ENCODE results near the gene NALF2. TPM values are rescaled to one million over a fixed set of nuclear protein-coding genes. Genes with fewer than 3 reads are reported as not detected.

Gene NALF2
- total RNA-seq, 1 experiment from 2014 or later, result not detected

GRCh38 chrX:69469975-69470374 is 34.2 kb upstream of the NALF2 start:
- POLR2A ChIA-PET (ENCODE audit: unreplicated experiment), result no interaction called here
- no peaks in the 10 kb centered on the region for H3K79me2 ChIP-seq (ENCODE audit: low read depth)
- no peaks in the 10 kb centered on the region for H3K9me3 ChIP-seq (ENCODE audit: insufficient read depth, low read depth)
- H3K9me2 ChIP-seq (ENCODE audit: insufficient read depth), result no peaks in the 10 kb centered on the region
- no peak overlapping the region for H2AFZ ChIP-seq
- no peak for TF ChIP-seq EZH2 (IDR thresholded peaks at IDR 0.05; ENCODE audit: low read depth)
- no peak overlapping the region for H3K4me2 ChIP-seq
- no peaks in the 10 kb centered on the region for H3F3A ChIP-seq (ENCODE audit: insufficient read depth, low read depth)
- H3K27me3 ChIP-seq (ENCODE audit: insufficient read depth, low read depth), result no peaks in the 10 kb centered on the region
- H3K36me3 ChIP-seq (ENCODE audit: low read depth), result no peaks in the 10 kb centered on the region
- no peak for DNase-seq
- H4K20me1 ChIP-seq (ENCODE audit: insufficient read depth), result no peaks in the 10 kb centered on the region
- intact Hi-C loops (cut with micrococcal nuclease; ENCODE audit: unreplicated experiment), result no loop called here
- no peaks in the 10 kb centered on the region for H3K4me1 ChIP-seq (replicated peaks; ENCODE audit: insufficient read depth)
- no peak overlapping the region for H3K4me3 ChIP-seq
- no peak overlapping the region for H3K27ac ChIP-seq
- BruUV-seq (replicated peaks), result no TSS peak
- CTCF ChIA-PET, result no interaction called here

DNA sequence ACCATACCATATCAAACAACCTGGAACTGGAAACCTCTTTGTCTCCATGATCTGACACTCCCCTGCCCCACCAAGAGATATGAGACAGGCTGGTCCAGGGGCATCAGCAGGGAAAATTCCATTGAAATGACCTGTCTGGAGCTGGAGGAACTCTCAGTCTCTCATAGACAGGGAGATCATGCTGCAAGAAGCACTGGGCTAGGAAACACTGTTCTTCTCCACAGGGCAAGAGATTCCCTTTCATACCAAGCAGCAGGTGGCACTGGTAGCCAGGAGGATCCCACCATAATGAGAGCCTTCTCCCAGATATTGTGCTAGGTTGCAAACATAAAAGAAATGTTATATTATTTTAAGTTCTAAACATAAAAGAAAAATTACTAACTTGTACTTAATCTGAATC is 14.5 kb upstream of the NALF2 start:
- Histone ChIP-seq H3K9me2 (ENCODE audit: insufficient read depth) (no peaks in the 10 kb centered on the region), H3K27ac (no peak overlapping the region), H3F3A (ENCODE audit: insufficient read depth, low read depth) (no peaks in the 10 kb centered on the region), H3K79me2 (ENCODE audit: low read depth) (no peaks in the 10 kb centered on the region), H4K20me1 (ENCODE audit: insufficient read depth) (no peaks in the 10 kb centered on the region), H3K9me3 (ENCODE audit: insufficient read depth, low read depth) (no peaks in the 10 kb centered on the region), H3K4me1 (replicated peaks; ENCODE audit: insufficient read depth) (no peaks in the 10 kb centered on the region), H2AFZ (no peak overlapping the region), H3K4me3 (no peak overlapping the region), H3K36me3 (ENCODE audit: low read depth) (no peaks in the 10 kb centered on the region), H3K4me2 (no peak overlapping the region), H3K27me3 (ENCODE audit: insufficient read depth, low read depth) (no peaks in the 10 kb centered on the region)
- ChIA-PET POLR2A (ENCODE audit: unreplicated experiment) (no interaction called here), CTCF (no interaction called here)
- no TSS peak for BruUV-seq (replicated peaks)
- DNase-seq, result no peak
- TF ChIP-seq, protein P1, sequence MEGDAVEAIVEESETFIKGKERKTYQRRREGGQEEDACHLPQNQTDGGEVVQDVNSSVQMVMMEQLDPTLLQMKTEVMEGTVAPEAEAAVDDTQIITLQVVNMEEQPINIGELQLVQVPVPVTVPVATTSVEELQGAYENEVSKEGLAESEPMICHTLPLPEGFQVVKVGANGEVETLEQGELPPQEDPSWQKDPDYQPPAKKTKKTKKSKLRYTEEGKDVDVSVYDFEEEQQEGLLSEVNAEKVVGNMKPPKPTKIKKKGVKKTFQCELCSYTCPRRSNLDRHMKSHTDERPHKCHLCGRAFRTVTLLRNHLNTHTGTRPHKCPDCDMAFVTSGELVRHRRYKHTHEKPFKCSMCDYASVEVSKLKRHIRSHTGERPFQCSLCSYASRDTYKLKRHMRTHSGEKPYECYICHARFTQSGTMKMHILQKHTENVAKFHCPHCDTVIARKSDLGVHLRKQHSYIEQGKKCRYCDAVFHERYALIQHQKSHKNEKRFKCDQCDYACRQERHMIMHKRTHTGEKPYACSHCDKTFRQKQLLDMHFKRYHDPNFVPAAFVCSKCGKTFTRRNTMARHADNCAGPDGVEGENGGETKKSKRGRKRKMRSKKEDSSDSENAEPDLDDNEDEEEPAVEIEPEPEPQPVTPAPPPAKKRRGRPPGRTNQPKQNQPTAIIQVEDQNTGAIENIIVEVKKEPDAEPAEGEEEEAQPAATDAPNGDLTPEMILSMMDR (conservative IDR thresholded peaks at IDR 0.05), result no peak
- TF ChIP-seq EZH2 (IDR thresholded peaks at IDR 0.05; ENCODE audit: low read depth), result no peak
- intact Hi-C loops (cut with micrococcal nuclease; ENCODE audit: unreplicated experiment), result no loop called here

DNA sequence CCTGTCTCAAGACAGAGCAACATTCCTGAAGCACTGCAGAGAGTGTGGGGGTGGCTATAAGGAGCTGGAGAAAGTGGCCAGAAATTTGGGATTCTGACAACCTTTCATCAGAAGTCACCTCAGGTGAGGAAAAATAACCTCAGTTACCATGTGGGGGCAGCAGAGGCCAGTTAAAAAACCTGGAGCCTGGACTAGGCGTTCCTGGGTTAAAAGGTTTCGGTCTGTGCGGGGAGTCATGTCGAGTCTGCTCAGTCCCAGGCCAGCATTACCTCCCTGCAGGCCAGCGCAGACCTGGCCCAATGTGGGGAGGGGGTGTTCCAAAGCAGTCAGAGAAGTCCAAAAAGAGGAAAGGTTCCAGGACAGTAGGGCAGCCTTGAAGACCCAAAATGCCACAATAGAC is 10.9 kb upstream of the NALF2 start:
- Histone ChIP-seq H3K4me1 (replicated peaks; ENCODE audit: insufficient read depth) (no peaks in the 10 kb centered on the region), H2AFZ (no peak overlapping the region), H3K36me3 (ENCODE audit: low read depth) (no peaks in the 10 kb centered on the region), H3K9me2 (ENCODE audit: insufficient read depth) (no peaks in the 10 kb centered on the region), H3K79me2 (ENCODE audit: low read depth) (no peaks in the 10 kb centered on the region), H3F3A (ENCODE audit: insufficient read depth, low read depth) (no peaks in the 10 kb centered on the region), H3K4me3 (no peak overlapping the region), H3K27me3 (ENCODE audit: insufficient read depth, low read depth) (no peaks in the 10 kb centered on the region), H3K27ac (no peak overlapping the region), H3K4me2 (no peak overlapping the region), H3K9me3 (ENCODE audit: insufficient read depth, low read depth) (no peaks in the 10 kb centered on the region), H4K20me1 (ENCODE audit: insufficient read depth) (no peaks in the 10 kb centered on the region)
- ChIA-PET POLR2A (ENCODE audit: unreplicated experiment) (no interaction called here), CTCF (no interaction called here)
- peak in 1 of 2 experiments; percentile 21 for DNase-seq
- TF ChIP-seq, protein P1 (conservative IDR thresholded peaks at IDR 0.05), result peak; percentile 65
- no peak for TF ChIP-seq EZH2 (IDR thresholded peaks at IDR 0.05; ENCODE audit: low read depth)
- BruUV-seq (replicated peaks), result no TSS peak
- intact Hi-C loops (cut with micrococcal nuclease; ENCODE audit: unreplicated experiment), result loop anchor here (2.0 kb wide), 1 partner anchor 604 kb away; no protein-coding TSS in a partner anchor

DNA sequence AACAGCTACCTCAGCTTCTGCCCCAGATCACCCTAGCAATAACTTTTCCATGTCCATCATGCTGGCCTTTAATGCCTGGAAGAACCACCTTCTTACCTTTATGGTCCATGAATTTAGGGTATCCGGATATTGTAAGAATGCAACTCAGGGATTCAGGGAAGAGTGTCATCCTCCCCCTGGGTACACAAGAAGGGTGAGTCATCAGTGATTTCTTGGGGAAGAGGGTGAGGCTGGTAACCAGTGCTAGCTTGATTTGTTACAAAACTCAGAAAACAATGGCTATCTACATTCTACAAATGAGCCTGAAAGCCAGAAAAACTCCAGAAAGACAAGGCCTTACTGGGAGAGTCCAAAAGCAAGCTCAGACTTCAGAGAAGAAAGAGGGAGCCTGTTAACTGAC is 10.4 kb upstream of the NALF2 start:
- H3K9me2 ChIP-seq (ENCODE audit: insufficient read depth), result no peaks in the 10 kb centered on the region
- H3K4me2 ChIP-seq, result no peak overlapping the region
- no peaks in the 10 kb centered on the region for H4K20me1 ChIP-seq (ENCODE audit: insufficient read depth)
- no peak overlapping the region for H2AFZ ChIP-seq
- no peaks in the 10 kb centered on the region for H3K9me3 ChIP-seq (ENCODE audit: insufficient read depth, low read depth)
- H3F3A ChIP-seq (ENCODE audit: insufficient read depth, low read depth), result no peaks in the 10 kb centered on the region
- intact Hi-C loops (cut with micrococcal nuclease; ENCODE audit: unreplicated experiment), result loop anchor here (2.0 kb wide), 1 partner anchor 603 kb away; no protein-coding TSS in a partner anchor
- DNase-seq, result no peak
- TF ChIP-seq, protein P1 (conservative IDR thresholded peaks at IDR 0.05), result no peak
- no peak for TF ChIP-seq EZH2 (IDR thresholded peaks at IDR 0.05; ENCODE audit: low read depth)
- H3K4me3 ChIP-seq, result no peak overlapping the region
- CTCF ChIA-PET, result no interaction called here
- H3K27me3 ChIP-seq (ENCODE audit: insufficient read depth, low read depth), result no peaks in the 10 kb centered on the region
- H3K79me2 ChIP-seq (ENCODE audit: low read depth), result no peaks in the 10 kb centered on the region
- no peaks in the 10 kb centered on the region for H3K36me3 ChIP-seq (ENCODE audit: low read depth)
- H3K27ac ChIP-seq, result no peak overlapping the region
- POLR2A ChIA-PET (ENCODE audit: unreplicated experiment), result no interaction called here
- H3K4me1 ChIP-seq (replicated peaks; ENCODE audit: insufficient read depth), result no peaks in the 10 kb centered on the region
- no TSS peak for BruUV-seq (replicated peaks)

Measured in PC-9 (cell line).